GM18498 (cell line): Measurements from ENCODE around the gene TMEM98.
"Not testable (repeated sequence)": the region's sequence is repeated elsewhere in the genome, so short reads cannot be mapped to it uniquely, and the experiment has no call there.

Source experiments
- ATAC-seq: cut with Tn5 transposase; IDR thresholded peaks from one replicate; pipeline ENCODE4 v1.9.1; 2021; ENCODE audit warnings: mild to moderate bottlenecking, moderate library complexity; ENCODE audit not compliant: unreplicated experiment

The TMEM98 gene

GRCh38 chr17:32927724-32928585 is at the start of gene TMEM98:
Gene TMEM98 (plus strand): TSS chr17:32928153. CDS start chr17:32931529, 3,376 bp downstream.
- ATAC-seq: no peak

GRCh38 chr17:32878211-32878610 is 49.7 kb upstream of the TMEM98 start:
- ATAC-seq: no peak

- no peak for ATAC-seq
These were observed 48.8 kb upstream of the TMEM98 start for GRCh38 chr17:32879134-32879533.

GRCh38 chr17:32880671-32881453 is 47.1 kb upstream of the TMEM98 start:
- ATAC-seq: no peak

- ATAC-seq: no peak
These were observed 45.9 kb upstream of the TMEM98 start for GRCh38 chr17:32882029-32882428.

GRCh38 chr17:32882734-32883133 is 45.2 kb upstream of the TMEM98 start:
- no peak for ATAC-seq

- not testable (repeated sequence) for ATAC-seq
These were observed 41.0 kb upstream of the TMEM98 start for GRCh38 chr17:32886951-32887350.

GRCh38 chr17:32887410-32887809 is 40.5 kb upstream of the TMEM98 start:
- ATAC-seq: not testable (repeated sequence)

- ATAC-seq: no peak
These were observed 33.7 kb upstream of the TMEM98 start for GRCh38 chr17:32894245-32894644.

- no peak for ATAC-seq
These were observed 31.2 kb upstream of the TMEM98 start for GRCh38 chr17:32896647-32897258.

GRCh38 chr17:32899236-32900013 is 28.5 kb upstream of the TMEM98 start:
- ATAC-seq: no peak

- no peak for ATAC-seq
These were observed 26.2 kb upstream of the TMEM98 start for GRCh38 chr17:32901743-32902142.

GRCh38 chr17:32903774-32904673 is 23.9 kb upstream of the TMEM98 start:
- ATAC-seq: no peak

- ATAC-seq: no peak
These were observed 23.1 kb upstream of the TMEM98 start for GRCh38 chr17:32904891-32905290.

GRCh38 chr17:32907583-32907982 is 20.4 kb upstream of the TMEM98 start:
- ATAC-seq: no peak

- peak; percentile 80 for ATAC-seq
These were observed 18.1 kb upstream of the TMEM98 start for GRCh38 chr17:32909787-32910369.

GRCh38 chr17:32910769-32911168 is 17.2 kb upstream of the TMEM98 start:
- ATAC-seq: no peak

- ATAC-seq: no peak
These were observed 15.6 kb upstream of the TMEM98 start for GRCh38 chr17:32912218-32912897.

GRCh38 chr17:32913593-32913992 is 14.4 kb upstream of the TMEM98 start:
- ATAC-seq: no peak
